OCI-LY1 (cell line): ENCODE measurements around the gene SEMA3F.
A peak's percentile ranks its signal among the peaks of the same experiment; 100 is the strongest.

ENCODE experiments used
- H2AFZ ChIP-seq: fragments of 200-600 bp; sonication (generic), shearing (Covaris generic); 2 replicates; pipeline ENCODE4 v1.6.0; 2014; ENCODE audit warnings: antibody characterized with exemption, mild to moderate bottlenecking, low read length
- H3F3A ChIP-seq: fragments of 200-600 bp; sonication (generic), shearing (Covaris generic); 2 replicates; pipeline ENCODE4 v1.6.0; 2014; ENCODE audit warnings: mild to moderate bottlenecking, antibody characterized with exemption, low read length, moderate library complexity; ENCODE audit not compliant: insufficient read depth
- H3K27ac ChIP-seq: fragments of 200-600 bp; sonication (generic); 2 replicates; pipeline ENCODE4 v1.5.1; 2014; ENCODE audit warnings: low read length, mixed run types, mild to moderate bottlenecking, low read depth; ENCODE audit not compliant: poor library complexity, severe bottlenecking
- H3K27me3 ChIP-seq: fragments of 200-600 bp; sonication (generic); 2 replicates; pipeline ENCODE4 v1.6.0; 2014; ENCODE audit warnings: antibody characterized with exemption, mild to moderate bottlenecking, low read length, moderate library complexity; ENCODE audit not compliant: insufficient read depth
- H3K36me3 ChIP-seq: fragments of 200-600 bp; sonication (generic); 2 replicates; pipeline ENCODE4 v1.6.1; 2014; ENCODE audit warnings: mild to moderate bottlenecking, antibody characterized with exemption, low read length, moderate library complexity, mixed read lengths; ENCODE audit not compliant: insufficient read depth
- H3K4me1 ChIP-seq: fragments of 200-600 bp; sonication (generic); 2 replicates; pipeline ENCODE4 v1.5.1; 2014; ENCODE audit warnings: mild to moderate bottlenecking, low read length, moderate library complexity; ENCODE audit not compliant: insufficient read depth, severe bottlenecking
- H3K4me2 ChIP-seq: fragments of 200-600 bp; sonication (generic), shearing (Covaris generic); 2 replicates; pipeline ENCODE4 v1.6.1; 2014; ENCODE audit warnings: low read length
- H3K4me3 ChIP-seq: fragments of 200-600 bp; sonication (generic); 2 replicates; pipeline ENCODE4 v1.5.1; 2014; ENCODE audit warnings: low read length, low read depth, mild to moderate bottlenecking, mixed read lengths; ENCODE audit not compliant: poor library complexity, severe bottlenecking
- H3K79me2 ChIP-seq: fragments of 200-600 bp; shearing (Covaris generic); 2 replicates; pipeline ENCODE4 v1.6.1; 2016; ENCODE audit warnings: mixed run types, low read length, mixed read lengths; ENCODE audit not compliant: insufficient read depth
- H3K9ac ChIP-seq: fragments of 200-600 bp; sonication (generic), shearing (Covaris generic); 2 replicates; pipeline ENCODE4 v1.6.1; 2014; ENCODE audit warnings: mild to moderate bottlenecking, low read length, mixed read lengths
- H3K9me2 ChIP-seq: fragments of 200-600 bp; sonication (generic), shearing (Covaris generic); 2 replicates; pipeline ENCODE4 v1.6.1; 2014; ENCODE audit warnings: low read depth, mild to moderate bottlenecking, low read length, mixed read lengths
- H3K9me3 ChIP-seq: fragments of 200-600 bp; shearing (Covaris generic); 2 replicates; pipeline ENCODE4 v1.6.1; 2014; ENCODE audit warnings: low read length, mixed read lengths
- H4K20me1 ChIP-seq: fragments of 200-600 bp; sonication (generic), shearing (Covaris generic); 2 replicates; pipeline ENCODE4 v1.6.0; 2016; ENCODE audit warnings: mild to moderate bottlenecking, low read length; ENCODE audit not compliant: insufficient read depth
- CTCF ChIP-seq: fragments of 200-600 bp; sonication (generic), shearing (Covaris generic); IDR thresholded peaks from 2 replicates; pipeline ENCODE4 v1.5.1; 2017; ENCODE audit warnings: mild to moderate bottlenecking, antibody characterized with exemption, low read length, moderate library complexity, mixed read lengths
- EZH2 ChIP-seq: fragments of 200-600 bp; sonication (generic), shearing (Covaris generic); IDR thresholded peaks from 2 replicates; pipeline ENCODE4 v1.8.0; 2017; ENCODE audit warnings: borderline replicate concordance, mixed run types, mild to moderate bottlenecking, antibody characterized with exemption, low read length, moderate library complexity, mixed read lengths

Gene SEMA3F

GRCh38 chr3:50193286-50193685 is 38.2 kb downstream of the SEMA3F start:
- H3K4me1 ChIP-seq = peaks cover 6% of the 10 kb centered on the region
- no peaks in the 10 kb centered on the region for H3F3A ChIP-seq
- H4K20me1 ChIP-seq = no peaks in the 10 kb centered on the region
- H3K9ac ChIP-seq = no peak overlapping the region
- TF ChIP-seq CTCF = no peak
- no peak for TF ChIP-seq EZH2
- no peak overlapping the region for H3K4me3 ChIP-seq
- no peaks in the 10 kb centered on the region for H3K79me2 ChIP-seq
- H2AFZ ChIP-seq = no peak overlapping the region
- no peaks in the 10 kb centered on the region for H3K9me3 ChIP-seq
- no peaks in the 10 kb centered on the region for H3K27me3 ChIP-seq
- H3K27ac ChIP-seq = no peak overlapping the region
- no peaks in the 10 kb centered on the region for H3K9me2 ChIP-seq
- no peaks in the 10 kb centered on the region for H3K36me3 ChIP-seq
- H3K4me2 ChIP-seq = no peak overlapping the region

- H3K9ac ChIP-seq = no peak overlapping the region
- H3K36me3 ChIP-seq = no peaks in the 10 kb centered on the region
- no peaks in the 10 kb centered on the region for H3F3A ChIP-seq
- no peak overlapping the region for H2AFZ ChIP-seq
- no peak overlapping the region for H3K4me3 ChIP-seq
- no peaks in the 10 kb centered on the region for H3K79me2 ChIP-seq
- no peaks in the 10 kb centered on the region for H4K20me1 ChIP-seq
- H3K27me3 ChIP-seq = no peaks in the 10 kb centered on the region
- H3K9me2 ChIP-seq = no peaks in the 10 kb centered on the region
- H3K4me2 ChIP-seq = no peak overlapping the region
- H3K27ac ChIP-seq = no peak overlapping the region
- peaks cover 6% of the 10 kb centered on the region for H3K4me1 ChIP-seq
- H3K9me3 ChIP-seq = no peaks in the 10 kb centered on the region
- TF ChIP-seq CTCF = no peak
- no peak for TF ChIP-seq EZH2
Observed at GRCh38 chr3:50193746-50194127, 38.6 kb downstream of the SEMA3F start.

GRCh38 chr3:50194128-50194902 is 39.2 kb downstream of the SEMA3F start:
- no peaks in the 10 kb centered on the region for H3K36me3 ChIP-seq
- no peak overlapping the region for H3K9ac ChIP-seq
- no peaks in the 10 kb centered on the region for H3K9me3 ChIP-seq
- no peak for TF ChIP-seq EZH2
- TF ChIP-seq CTCF = peak; percentile 76
- no peak overlapping the region for H2AFZ ChIP-seq
- no peaks in the 10 kb centered on the region for H3K27me3 ChIP-seq
- no peaks in the 10 kb centered on the region for H3K9me2 ChIP-seq
- H3K4me1 ChIP-seq = peaks cover 6% of the 10 kb centered on the region
- no peak overlapping the region for H3K27ac ChIP-seq
- H3F3A ChIP-seq = no peaks in the 10 kb centered on the region
- H4K20me1 ChIP-seq = no peaks in the 10 kb centered on the region
- H3K79me2 ChIP-seq = no peaks in the 10 kb centered on the region
- no peak overlapping the region for H3K4me2 ChIP-seq
- no peak overlapping the region for H3K4me3 ChIP-seq
